NOMO-1 (cell line): ENCODE results near the gene GARS1.

Source experiments
- DNase-seq, 2 experiments: peaks; one replicate each; lab custom pipeline; 2025; ENCODE audit not compliant: unreplicated experiment in 2 of 2; lab: John Stamatoyannopoulos, UW

The GARS1 gene

DNA sequence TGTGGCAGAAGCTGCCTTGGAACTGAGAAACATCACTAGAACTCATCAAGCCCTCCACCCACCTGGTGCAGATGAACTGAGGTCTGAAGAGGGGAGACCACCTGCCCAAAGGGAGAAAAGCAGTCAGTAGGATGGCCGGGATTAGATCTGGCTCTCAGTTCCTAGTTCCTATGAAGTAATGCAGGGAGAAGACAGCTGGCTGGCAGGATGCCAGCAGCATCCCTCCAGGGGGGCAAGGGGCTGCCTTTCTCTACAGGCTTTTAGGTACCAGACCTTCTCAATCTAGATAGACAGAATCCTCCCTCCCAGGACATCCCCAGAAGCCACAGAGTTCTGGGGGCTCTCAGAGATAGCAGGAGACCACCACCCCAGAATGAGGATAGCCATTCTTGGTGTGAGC is 79.7 kb downstream of the GARS1 start:
- DNase-seq, result no peak

DNA sequence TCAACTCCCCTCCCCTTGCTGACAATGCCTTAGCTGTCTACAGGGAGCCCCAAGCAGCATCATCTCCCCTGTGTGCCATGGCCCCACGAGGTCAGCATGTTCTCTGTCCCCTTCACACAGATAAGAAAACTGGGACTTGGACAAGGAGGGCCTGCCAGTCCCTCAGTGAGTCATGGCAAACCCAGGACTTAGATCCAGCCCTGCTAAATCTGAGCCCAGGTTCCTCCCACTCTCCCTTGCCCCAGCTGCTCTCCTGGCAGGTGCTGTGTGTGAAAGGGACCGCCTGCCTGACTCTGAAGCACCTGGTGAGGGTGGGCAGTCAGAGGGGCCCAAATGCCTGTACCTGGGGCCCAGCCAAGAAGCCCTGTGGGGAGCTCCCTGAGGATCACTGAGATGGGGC is 80.2 kb downstream of the GARS1 start:
- DNase-seq, result no peak

DNA sequence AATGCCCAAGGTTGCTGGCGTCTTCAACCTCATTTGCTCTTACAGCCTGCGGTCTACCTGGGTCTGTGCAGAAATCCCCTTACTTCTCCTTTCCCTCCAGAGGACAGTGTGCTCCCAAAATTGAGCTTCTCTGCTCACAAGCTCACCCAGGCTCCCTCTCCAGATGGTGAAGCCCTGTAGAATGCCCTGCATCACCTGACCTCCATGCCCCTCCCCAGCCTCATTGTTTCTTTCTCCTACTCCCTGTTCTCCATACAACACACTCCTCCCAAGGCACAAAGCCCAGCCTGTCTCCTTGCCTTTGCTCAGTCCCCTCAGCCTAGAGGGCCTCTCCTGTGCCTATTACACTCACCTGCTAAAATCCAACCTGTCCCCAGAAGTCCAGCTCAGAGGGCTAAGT is 84.1 kb downstream of the GARS1 start:
- DNase-seq, result no peak

DNA sequence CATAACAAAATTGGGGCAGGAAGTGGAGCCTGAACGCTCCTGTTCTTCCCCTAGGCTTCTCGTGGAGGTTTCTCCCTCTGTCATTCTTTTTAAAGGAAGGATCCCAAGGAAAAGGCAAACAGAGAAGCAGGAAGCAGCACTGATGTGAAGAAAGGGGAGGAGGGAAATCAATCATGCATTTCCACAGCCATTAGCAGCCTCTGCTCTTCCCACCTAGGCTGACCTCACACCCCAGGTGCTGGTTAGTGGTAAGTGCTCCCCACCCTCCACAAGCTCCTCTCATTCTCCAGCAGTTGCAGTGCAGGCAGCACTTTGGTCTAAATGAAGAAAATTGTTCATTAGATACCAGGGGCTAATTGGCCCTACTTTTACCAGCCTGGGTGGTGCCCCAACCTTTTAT is 85.0 kb downstream of the GARS1 start:
- no peak for DNase-seq

DNA sequence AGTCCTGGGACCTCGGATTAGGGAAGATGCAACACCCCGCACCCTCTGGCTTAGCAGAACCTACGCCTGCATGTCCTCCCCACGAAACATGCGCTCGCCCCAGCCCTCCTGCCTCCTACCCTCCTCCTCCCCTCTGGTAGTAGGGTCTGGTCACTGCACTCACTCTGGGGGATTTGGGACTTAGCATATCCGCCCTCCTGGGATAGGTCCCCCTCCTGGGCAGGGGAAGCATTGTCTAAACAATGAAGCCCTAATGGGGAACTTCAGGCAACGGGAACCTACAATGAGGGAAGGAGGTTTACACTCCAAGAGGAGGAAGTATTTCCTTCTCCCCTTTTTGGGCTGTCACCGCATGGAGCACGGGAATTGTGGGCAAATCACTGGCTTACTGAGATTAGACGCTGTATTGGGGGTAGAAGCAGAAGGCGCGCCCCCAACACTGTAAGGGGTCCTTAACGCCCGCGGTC is 86.7 kb downstream of the GARS1 start:
- no peak for DNase-seq

DNA sequence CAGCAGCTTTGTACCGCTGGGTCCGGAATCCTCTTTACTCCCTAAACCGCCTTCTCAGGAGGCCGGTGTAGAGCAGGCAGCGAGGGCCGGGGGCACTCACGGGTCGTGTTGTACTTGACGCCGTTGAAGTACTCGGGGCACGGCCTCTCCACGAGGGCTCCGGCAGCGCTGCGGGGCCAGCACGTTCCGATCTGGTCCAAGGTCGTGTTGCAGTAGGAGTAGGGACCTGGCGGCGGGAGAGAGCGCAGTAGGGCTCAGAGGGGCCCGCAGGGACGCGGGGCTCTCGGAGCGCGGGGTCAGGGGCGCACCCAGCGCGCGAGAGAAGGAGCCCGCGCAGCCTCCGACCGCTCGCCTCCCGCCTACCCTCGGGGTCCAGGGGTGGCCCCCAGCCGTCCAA is 87.1 kb downstream of the GARS1 start:
- no peak for DNase-seq

DNA sequence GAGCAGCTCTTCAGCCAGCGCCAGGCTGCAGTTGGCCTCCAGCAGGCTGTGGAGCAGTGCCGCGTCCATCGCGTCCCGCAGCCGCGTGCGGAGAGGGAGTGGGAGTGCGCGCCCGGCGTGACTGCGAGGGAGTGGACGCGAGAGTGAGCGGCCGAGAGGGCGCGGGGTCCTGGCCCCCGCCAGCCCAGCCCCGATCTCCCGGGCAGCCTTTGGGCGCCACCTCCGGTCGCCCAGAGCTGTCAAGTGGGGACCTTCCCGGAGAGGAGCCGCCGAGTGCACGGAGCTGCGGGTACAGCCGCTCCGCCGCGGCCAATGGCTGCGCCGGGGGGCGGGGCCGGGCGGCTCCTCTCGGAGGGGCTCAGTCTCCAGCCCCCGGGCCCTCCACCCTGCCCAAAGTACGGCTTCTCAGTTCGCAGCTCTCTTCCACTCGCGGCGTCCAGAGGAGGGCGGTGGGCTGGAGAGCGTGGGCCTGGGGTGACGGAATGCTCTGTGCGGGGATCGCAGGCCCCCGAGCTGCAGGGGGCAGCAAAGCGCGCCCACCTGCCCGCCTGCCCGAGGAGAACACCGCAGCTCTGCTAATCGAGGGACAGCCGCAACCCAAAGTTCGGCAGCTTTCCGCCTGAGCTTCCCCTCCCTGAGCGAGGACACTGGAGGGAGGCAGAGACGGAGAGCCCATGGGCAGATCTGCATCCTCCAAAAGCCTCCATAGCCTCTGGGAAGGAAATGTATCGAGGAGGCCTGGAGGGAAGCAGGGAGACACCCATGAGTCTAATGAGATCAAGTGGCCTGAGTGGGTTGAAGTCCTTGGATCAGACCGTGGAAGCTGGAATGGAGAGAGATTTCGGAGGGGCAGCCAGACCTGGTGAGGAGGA is 87.8 kb downstream of the GARS1 start, which contains the start of gene CRHR2:
CRHR2 (minus strand) TSS at position 245 of the 872 bp plus-strand sequence; CDS start at position 69, 176 bp downstream.
- no peak for DNase-seq

DNA sequence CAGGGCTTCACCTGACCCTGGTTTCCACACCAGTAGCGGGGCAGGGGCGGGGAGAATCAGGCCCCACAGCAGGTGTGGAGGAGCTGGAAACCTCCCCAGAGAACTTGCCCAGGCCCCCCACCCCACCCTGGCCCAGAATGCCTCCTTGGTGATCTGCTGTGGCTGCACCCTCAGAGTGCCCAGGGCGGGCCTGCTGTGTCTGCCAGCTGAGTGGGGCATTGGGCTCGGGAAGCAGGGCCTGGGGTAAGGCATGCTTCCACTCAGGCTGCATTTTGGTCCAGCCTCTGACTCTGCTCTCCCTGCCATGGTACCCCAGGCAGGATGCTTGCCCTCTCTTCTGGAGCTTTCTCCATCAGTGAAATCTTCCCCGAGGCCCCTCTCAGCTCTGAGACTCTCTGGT is 88.6 kb downstream of the GARS1 start:
- no peak for DNase-seq
